Measurements from ENCODE around the gene TMEM132A. TPM values are rescaled to one million over a fixed set of nuclear protein-coding genes. Genes with fewer than 3 reads are reported as not detected.
A peak's percentile ranks its signal among the peaks of the same experiment; 100 is the strongest.

Gene TMEM132A, protein sequence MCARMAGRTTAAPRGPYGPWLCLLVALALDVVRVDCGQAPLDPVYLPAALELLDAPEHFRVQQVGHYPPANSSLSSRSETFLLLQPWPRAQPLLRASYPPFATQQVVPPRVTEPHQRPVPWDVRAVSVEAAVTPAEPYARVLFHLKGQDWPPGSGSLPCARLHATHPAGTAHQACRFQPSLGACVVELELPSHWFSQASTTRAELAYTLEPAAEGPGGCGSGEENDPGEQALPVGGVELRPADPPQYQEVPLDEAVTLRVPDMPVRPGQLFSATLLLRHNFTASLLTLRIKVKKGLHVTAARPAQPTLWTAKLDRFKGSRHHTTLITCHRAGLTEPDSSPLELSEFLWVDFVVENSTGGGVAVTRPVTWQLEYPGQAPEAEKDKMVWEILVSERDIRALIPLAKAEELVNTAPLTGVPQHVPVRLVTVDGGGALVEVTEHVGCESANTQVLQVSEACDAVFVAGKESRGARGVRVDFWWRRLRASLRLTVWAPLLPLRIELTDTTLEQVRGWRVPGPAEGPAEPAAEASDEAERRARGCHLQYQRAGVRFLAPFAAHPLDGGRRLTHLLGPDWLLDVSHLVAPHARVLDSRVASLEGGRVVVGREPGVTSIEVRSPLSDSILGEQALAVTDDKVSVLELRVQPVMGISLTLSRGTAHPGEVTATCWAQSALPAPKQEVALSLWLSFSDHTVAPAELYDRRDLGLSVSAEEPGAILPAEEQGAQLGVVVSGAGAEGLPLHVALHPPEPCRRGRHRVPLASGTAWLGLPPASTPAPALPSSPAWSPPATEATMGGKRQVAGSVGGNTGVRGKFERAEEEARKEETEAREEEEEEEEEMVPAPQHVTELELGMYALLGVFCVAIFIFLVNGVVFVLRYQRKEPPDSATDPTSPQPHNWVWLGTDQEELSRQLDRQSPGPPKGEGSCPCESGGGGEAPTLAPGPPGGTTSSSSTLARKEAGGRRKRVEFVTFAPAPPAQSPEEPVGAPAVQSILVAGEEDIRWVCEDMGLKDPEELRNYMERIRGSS
- total RNA-seq = 49.7 and 56.2 TPM in 2 replicates

DNA sequence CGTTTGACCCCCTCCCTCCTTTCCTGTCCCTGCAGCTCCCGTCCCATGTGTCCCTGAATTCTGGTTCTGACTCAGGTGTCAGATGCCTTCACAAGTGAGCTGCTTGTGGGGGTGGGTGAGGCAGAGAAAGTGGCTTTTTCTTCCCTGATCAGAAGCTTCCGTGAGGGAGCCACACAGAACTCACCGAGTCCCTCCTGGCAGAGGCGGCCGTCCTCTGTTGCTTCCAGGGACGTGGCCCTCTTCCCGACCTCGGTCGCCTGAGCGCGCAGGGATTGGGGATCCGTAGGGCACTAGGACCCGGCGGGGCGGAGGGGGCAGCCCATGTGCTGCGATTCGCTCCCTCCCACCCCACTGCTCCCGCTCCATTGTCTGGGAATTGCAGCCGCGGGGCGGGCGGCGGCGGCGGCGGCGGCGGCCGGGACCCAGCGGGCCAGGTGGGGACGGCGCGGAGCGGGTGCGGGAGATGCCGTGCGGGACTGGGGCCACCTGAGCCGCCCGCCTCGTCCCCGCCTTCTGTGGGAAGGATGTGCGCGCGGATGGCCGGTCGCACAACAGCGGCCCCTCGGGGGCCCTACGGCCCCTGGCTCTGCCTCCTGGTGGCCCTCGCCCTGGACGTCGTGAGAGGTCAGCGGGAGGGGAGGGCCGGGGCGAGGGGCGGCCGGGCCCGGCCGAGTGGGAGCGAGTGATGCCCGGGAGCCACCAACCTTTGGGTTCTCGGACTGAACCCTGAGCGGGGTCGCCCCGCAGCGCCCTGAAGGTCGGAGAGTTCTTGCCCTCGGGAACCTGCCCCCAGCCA is at the start of gene TMEM132A:
Gene TMEM132A, plus strand, starts transcription at position 351 of the 796 bp plus-strand sequence. Its CDS starts 174 bp downstream, at position 525.
- DNase-seq (ENCODE audit: low read depth in 2 of 2) = peak; percentile 79 to 84

- DNase-seq (ENCODE audit: low read depth in 2 of 2) = no peak
Observed at GRCh38 chr11:60875366-60876167, 48.7 kb upstream of the TMEM132A start.

DNA sequence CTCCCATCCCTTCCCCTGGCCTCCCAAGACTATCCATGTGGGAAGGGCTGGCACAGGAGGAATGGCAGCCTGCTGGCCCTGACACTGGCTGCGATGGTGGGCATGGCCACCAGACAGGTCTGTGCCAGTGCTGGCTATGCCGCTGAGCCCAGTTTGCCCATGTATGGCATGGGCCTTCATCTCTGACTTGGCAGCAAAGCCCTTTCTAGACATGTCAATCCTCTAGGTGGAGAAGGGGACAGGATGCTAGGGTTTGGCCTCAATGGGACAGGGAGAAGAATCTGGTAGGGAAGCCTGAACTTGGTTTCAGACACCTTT is 48.1 kb upstream of the TMEM132A start:
- no peak for DNase-seq (ENCODE audit: low read depth in 2 of 2)

DNA sequence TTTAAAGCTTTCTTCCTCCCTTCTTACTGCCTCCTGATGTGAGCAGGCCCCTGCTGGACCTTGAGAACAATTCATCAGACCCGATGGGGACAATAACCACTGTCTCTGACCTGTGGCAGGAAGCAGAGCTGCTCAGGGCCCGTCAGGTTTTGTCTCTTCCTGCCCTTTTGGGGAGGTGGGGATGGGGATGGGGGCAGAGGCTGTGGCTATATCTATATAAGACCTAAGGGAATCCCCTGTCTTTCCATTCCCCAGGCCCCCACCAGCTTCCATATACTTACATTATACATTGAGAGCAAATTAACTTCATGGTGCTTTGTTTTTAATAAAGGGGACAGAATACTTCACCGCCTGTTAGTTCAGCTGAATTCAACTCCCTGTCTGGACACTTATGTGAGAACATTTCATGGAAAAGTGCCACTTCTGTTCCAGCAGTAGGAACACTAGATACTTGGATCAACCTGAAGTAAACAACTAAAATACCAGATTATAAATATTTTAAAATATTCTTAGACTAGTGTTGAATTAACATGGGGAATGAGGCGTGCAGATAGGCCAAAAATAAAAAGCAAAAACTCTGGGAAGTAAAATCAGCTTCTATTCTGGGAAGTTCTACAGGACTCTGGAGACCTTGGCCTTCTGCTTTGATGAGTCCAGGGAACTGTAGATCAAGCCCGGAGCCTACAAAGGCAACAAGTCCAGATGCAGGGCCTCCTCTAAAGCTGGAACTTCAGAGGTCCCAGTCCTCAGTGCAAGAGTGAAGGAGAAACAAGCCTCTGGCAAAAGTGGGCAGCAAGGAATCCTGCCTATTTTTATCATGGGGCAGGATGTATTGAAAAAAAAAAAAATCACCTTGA is 45.8 kb upstream of the TMEM132A start:
- no peak for DNase-seq (ENCODE audit: low read depth in 2 of 2)

DNA sequence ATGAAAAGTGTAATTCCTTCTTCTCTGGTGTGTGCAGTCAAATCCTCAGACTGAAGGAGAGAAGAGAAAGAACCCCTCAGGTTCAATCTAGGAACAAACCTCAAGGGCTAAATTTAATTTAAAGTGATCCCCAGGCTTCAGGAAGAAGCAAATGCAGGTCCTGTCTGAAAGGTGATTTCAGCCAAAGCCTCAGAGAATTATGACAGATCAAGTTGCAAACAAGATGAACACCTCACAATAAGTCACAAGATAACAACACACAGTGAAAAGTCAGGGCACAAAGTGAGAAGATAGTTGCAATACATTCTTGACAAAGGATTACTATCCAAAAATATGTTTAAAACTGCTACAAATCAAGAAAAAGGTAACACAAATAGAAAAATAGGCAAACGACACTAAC is 45.2 kb upstream of the TMEM132A start:
- DNase-seq (ENCODE audit: low read depth in 2 of 2) = no peak

- DNase-seq (ENCODE audit: low read depth in 2 of 2) = no peak
Observed at GRCh38 chr11:60879971-60880588, 44.2 kb upstream of the TMEM132A start.

DNA sequence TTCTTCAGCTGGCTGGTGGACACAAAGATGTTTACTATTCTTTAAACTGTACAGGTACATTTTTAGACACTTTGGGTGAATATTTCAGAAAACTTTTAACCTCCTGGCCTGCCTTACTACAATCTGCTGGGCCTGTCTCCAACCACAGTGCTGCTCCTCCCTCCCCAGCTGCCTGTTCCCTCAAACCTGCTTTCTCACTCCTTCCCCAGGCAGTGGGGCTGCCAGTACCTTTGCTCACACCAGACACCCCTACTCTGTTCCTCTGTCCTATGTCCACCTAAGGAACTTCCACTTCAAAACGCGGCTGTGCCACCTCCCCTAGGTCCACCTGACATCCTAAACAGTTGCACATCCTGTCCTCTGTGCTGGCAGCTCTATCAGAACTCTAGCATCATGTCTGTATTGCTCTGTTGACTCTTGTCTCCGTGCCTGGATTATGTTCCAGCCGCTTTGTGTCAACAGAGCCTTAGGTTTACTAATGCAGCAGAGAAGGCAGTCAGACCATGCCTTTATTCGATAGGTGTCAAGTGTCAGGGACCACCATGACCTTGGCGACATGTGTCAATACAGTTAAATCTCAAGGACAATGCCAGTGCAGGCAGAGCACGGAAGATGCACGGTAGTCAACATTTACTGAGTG is 43.5 kb upstream of the TMEM132A start:
- DNase-seq (ENCODE audit: low read depth in 2 of 2) = no peak

- DNase-seq (ENCODE audit: low read depth in 2 of 2) = peak; percentile 72 to 78
Observed at GRCh38 chr11:60887556-60887955, 36.7 kb upstream of the TMEM132A start.

- no peak for DNase-seq (ENCODE audit: low read depth in 2 of 2)
Observed at GRCh38 chr11:60889869-60890311, 34.4 kb upstream of the TMEM132A start.

- DNase-seq (ENCODE audit: low read depth in 2 of 2) = peak in 1 of 2 donors; percentile 43
Observed at GRCh38 chr11:60890696-60891095, 33.6 kb upstream of the TMEM132A start.

- DNase-seq (ENCODE audit: low read depth in 2 of 2) = peak in 1 of 2 donors; percentile 82
Observed at GRCh38 chr11:60891103-60891741, 33.0 kb upstream of the TMEM132A start.

- no peak for DNase-seq (ENCODE audit: low read depth in 2 of 2)
Observed at GRCh38 chr11:60895687-60896086, 28.6 kb upstream of the TMEM132A start.

GRCh38 chr11:60897496-60897895 is 26.8 kb upstream of the TMEM132A start:
- no peak for DNase-seq (ENCODE audit: low read depth in 2 of 2)

DNA sequence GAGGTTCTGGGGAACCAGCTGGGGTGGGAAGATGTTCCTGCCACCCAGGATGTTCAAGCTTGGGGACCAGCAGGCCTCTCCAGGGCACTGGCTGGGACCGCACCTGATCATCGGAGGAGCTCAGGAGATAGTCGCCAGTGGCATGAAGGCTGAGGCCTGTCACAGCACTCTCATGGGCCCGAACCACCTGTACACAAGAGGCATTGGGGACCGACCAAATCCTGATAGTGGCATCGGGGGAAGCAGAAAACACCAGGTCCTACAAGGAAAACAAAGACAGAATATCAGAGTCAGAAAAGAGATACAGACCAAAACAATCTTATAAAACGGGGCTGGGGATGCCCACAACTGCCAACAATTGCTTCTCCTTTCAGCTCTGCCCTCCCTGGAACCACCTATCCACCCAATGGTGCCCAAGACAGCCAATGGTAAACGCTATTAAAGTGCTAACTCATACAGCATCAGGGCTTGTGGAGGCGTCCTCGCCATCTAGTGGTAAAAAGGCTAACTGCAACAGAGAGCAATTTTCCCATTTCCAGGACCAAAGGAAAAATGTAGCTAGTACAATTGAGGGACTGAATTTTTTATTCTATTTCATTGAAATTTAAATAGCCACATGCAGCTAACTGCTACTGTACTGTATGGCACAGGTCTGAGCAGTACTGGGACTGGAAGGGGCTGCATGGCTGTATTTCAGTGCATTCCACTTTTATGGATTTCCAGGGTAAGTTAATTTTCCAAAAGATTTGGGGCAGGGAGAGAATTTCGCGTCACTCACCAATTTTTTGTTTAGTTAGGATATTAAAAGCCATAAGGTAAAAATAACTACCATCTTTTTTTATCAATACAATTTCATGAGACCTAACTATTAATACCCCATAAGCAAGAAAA is 25.0 kb upstream of the TMEM132A start:
- peak; percentile 79 to 87 for DNase-seq (ENCODE audit: low read depth in 2 of 2)

- DNase-seq (ENCODE audit: low read depth in 2 of 2) = no peak
Observed at GRCh38 chr11:60899977-60900376, 24.3 kb upstream of the TMEM132A start.

DNA sequence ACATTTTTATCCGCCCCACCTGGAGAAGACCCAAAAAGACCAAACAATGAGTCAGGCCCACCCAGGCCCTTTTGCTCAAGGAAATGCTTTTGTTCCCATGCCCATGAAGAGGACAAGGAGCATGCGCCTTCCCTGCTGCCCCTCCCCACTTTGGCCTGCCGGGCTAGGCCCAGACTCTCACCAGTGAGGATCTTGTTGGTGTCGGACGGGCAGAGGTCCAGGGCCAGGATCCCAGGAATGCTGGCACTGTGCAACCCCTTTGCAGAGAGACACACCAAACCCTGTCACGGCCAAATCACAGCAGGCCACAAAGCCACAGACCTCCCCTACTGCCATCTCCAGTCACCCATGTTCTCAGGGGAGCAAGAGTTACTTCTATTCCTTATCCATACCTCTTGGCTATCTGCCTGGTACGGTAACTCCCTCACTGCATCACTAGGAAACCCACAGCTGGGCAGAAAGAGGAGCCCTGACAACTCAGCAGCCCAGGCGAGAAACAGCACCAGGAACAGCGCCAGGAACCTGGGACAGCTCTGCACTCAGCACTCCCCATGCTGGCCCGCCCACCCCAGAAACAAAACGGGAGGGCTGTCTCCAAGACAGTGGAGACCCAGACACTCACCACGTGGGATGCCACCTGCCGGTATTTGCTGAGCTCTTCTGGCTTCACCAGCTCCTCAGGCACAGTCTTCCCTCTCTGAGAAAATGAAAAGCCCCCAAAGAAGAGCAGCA is 23.4 kb upstream of the TMEM132A start:
- no peak for DNase-seq (ENCODE audit: low read depth in 2 of 2)

All from lung microvascular endothelial cell (primary cell).